Common myeloid progenitor, CD34-positive (primary cell): Measurements from ENCODE around the gene CDCA5.

Source experiments
- CTCF ChIA-PET: fragments of 350-600 bp; sonication (Branson Sonifier 250); formaldehyde crosslinking; loops from one replicate; lab custom pipeline; 2021; ENCODE audit warnings: antibody characterized with exemption; lab: Charles Lee
- POLR2A ChIA-PET: fragments of 350-600 bp; sonication (Branson Sonifier 250); formaldehyde crosslinking; loops from one replicate; lab custom pipeline; 2021; ENCODE audit warnings: antibody characterized with exemption; lab: Charles Lee
- DNase-seq, 3 donors: peaks; one replicate each; pipeline versions ENCODE4 v3.0.0 to v3.0.0-alpha.2; 2013
- H3K27ac ChIP-seq, 2 experiments: 1 replicate in 1 of 2; 2 replicates in 1 of 2; pipeline ENCODE4 v1.7.0; 2013; ENCODE audit warnings: inconsistent platforms in 2 of 2, low read length in 2 of 2, mild to moderate bottlenecking in 2 of 2, low read depth in 1 of 2, moderate library complexity in 1 of 2; ENCODE audit not compliant: severe bottlenecking in 2 of 2, insufficient read depth in 1 of 2, poor library complexity in 1 of 2
- H3K27me3 ChIP-seq, 5 experiments: replicated peaks in 2 of 5; 1 replicate in 3 of 5; 2 replicates in 2 of 5; pipeline versions ENCODE4 v1.6.1 to v1.7.0; 2013; ENCODE audit warnings: low read length in 4 of 5, mild to moderate bottlenecking in 2 of 5, moderate library complexity in 2 of 5, inconsistent platforms in 1 of 5; ENCODE audit not compliant: insufficient read depth in 5 of 5, control insufficient read depth in 4 of 5
- H3K36me3 ChIP-seq, 4 experiments: 1 replicate in 2 of 4; 2 replicates in 2 of 4; pipeline versions ENCODE4 v1.6.1 to v1.7.0; 2013; ENCODE audit warnings: low read length in 3 of 4, control low read depth in 1 of 4, mild to moderate bottlenecking in 1 of 4; ENCODE audit not compliant: control insufficient read depth in 4 of 4, insufficient read depth in 4 of 4
- H3K4me1 ChIP-seq, 4 experiments: 1 replicate in 3 of 4; 2 replicates in 1 of 4; pipeline versions ENCODE4 v1.6.1 to v1.7.1; 2013; ENCODE audit warnings: low read length in 3 of 4, mild to moderate bottlenecking in 3 of 4, control low read depth in 1 of 4, inconsistent platforms in 1 of 4, moderate library complexity in 1 of 4; ENCODE audit not compliant: control insufficient read depth in 4 of 4, insufficient read depth in 4 of 4; ENCODE audit errors: control extremely low read depth in 1 of 4
- H3K4me3 ChIP-seq, 7 experiments: 1 replicate in 4 of 7; 2 replicates in 3 of 7; pipeline versions ENCODE4 v1.5.1 to v1.7.0; 2013; ENCODE audit warnings: mild to moderate bottlenecking in 7 of 7, low read length in 6 of 7, moderate library complexity in 6 of 7, inconsistent platforms in 2 of 7, low read depth in 2 of 7, control low read depth in 1 of 7; ENCODE audit not compliant: insufficient read depth in 4 of 7, control insufficient read depth in 1 of 7; ENCODE audit errors: extremely low read depth in 1 of 7
- H3K9me3 ChIP-seq, 5 experiments: 1 replicate in 4 of 5; 2 replicates in 1 of 5; pipeline versions ENCODE4 v1.6.1 to v1.7.1; 2013; ENCODE audit warnings: low read length in 4 of 5, mild to moderate bottlenecking in 2 of 5, inconsistent platforms in 1 of 5, low read depth in 1 of 5, moderate library complexity in 1 of 5; ENCODE audit not compliant: control insufficient read depth in 4 of 5, insufficient read depth in 2 of 5; ENCODE audit errors: control extremely low read depth in 1 of 5
- WGBS: methylation state at CpG from one replicate; pipeline ENCODE4 v1.1.5; 2013; ENCODE audit not compliant: insufficient coverage; 5-methylcytosine and 5-hydroxymethylcytosine counted together

The CDCA5 gene

DNA sequence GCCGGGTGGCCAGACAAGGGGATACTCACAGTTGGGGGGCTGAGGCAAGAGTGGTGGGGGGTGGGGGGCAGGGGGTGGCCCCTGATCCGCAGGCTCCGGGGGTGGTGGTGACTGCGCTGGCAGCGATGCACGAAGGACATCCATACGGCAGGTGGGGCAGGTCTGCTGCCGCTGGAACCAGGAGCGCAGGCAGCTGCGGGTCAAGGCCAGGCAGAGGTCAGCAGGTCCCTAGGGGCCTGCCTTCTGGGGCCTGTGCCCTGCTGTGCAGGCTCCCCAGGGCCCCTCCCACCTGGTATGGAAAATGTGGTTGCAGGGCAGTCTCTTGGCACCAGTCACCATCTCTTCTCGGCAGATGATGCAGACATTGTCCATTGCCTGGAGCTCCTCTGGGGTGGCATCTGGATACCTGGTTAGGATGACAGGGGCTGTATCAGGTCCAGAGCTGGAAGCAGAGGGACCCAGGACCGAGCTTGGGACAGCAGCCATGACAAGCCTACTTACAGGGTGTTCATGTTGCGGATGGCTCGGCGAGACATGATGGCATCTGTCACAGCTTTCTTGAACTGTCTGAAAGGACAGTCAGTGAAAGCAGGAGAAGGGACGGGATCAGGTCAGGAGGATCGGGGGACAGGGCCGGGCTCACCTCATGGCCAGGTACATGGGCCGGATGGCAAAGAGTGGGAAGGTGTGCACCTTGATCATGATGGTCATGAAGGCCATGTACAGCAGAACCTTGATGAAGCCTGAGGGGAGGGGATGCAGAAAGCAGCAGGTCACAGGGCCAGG, 47.0 kb upstream of the CDCA5 start:
- DNase-seq = no peak

DNA sequence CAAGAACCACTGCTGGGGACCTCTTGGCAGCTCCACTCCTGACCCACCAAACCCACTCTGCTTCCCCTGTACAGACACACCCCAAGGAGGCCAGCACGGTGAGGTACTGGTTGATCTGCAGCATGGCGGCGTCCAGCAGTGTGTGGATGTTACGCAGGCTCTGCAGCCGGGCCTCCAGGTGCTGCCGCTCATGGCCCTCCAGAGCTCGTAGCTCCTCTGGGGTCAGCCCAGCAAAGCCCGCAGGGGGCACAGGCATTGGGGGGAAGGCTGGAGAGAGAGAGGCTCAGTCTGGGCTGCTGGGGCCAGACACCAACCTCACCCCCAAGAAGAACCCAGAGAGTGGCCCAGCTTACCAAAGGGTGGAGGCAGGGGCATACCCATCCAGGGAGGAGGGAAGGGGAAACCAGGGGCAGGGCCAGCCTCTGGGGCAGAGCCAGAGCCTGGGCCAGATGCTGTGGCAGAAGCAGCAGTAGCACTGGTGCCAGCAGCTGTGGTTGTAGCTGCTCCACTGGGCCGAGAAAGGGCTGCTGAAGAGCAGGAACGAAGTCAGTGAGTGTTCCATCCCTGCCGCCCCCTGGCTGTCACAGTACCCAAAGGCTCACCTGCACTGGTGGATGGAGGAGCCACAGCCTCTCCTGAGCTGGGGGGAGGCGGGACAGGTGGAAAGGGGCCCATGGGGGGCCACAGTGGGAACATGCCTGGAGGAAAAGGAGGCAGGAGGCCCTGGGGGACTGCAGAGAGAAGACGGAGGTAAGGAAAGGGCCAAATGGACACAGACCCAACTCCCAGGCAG, 46.0 kb upstream of the CDCA5 start:
- DNase-seq = no peak
- no peak overlapping the region for H3K4me3 ChIP-seq
- 98% methylated on average over 10 of the region's 13 CpGs for WGBS
- H3K36me3 ChIP-seq = peaks cover 11 to 79% (median 58%) of the 10 kb centered on the region in 4 experiments
- no peaks in the 10 kb centered on the region for H3K27me3 ChIP-seq
- no peaks in the 10 kb centered on the region for H3K9me3 ChIP-seq
- H3K4me1 ChIP-seq = peaks cover 8 to 24% (median 23%) of the 10 kb centered on the region in 4 experiments
- POLR2A ChIA-PET = interaction anchor here (0.6 kb wide), 1 partner anchor 775 kb away, joined by 5 read pairs; no protein-coding TSS in a partner anchor
- CTCF ChIA-PET = interaction anchor here (1.1 to 6.7 kb wide), 8 partner anchors 8 to 51 kb away, joined by 3 to 31 read pairs (median 8); partner anchors contain the start of genes CAPN1, FAU, MRPL49 and TM7SF2
- no peak overlapping the region for H3K27ac ChIP-seq

More for the DNA sequence above, 47.0 kb upstream of the CDCA5 start:
- Histone ChIP-seq H3K4me1 (peaks cover 8 to 33% (median 30%) of the 10 kb centered on the region in 4 experiments), H3K27ac (no peak overlapping the region), H3K4me3 (no peak overlapping the region), H3K36me3 (peaks cover 11 to 69% (median 51%) of the 10 kb centered on the region in 4 experiments), H3K27me3 (no peaks in the 10 kb centered on the region), H3K9me3 (no peaks in the 10 kb centered on the region)
- WGBS = 91% methylated on average over 18 of the region's 19 CpGs
- ChIA-PET CTCF (interaction anchor here (1.3 to 6.7 kb wide), 7 partner anchors 9 to 50 kb away, joined by 3 to 31 read pairs (median 4); partner anchors contain the start of genes CAPN1, FAU, MRPL49 and ZNHIT2), POLR2A (interaction anchor here (0.6 to 4.8 kb wide), 3 partner anchors 9 to 774 kb away, joined by 5 to 37 read pairs (median 5); partner anchors contain the start of genes FAU, MRPL49 and ZNHIT2)

GRCh38 chr11:65128182-65129145, 44.6 kb upstream of the CDCA5 start:
- Histone ChIP-seq H3K4me1 (peaks cover 5 to 18% (median 16%) of the 10 kb centered on the region in 4 experiments), H3K27ac (no peak overlapping the region), H3K36me3 (peaks cover 11 to 86% (median 64%) of the 10 kb centered on the region in 4 experiments), H3K27me3 (no peaks in the 10 kb centered on the region), H3K9me3 (no peaks in the 10 kb centered on the region), H3K4me3 (no peak overlapping the region)
- WGBS = 90% methylated on average over 8 of the region's 15 CpGs
- DNase-seq = no peak
- ChIA-PET CTCF (interaction anchor here (0.8 to 6.7 kb wide), 7 partner anchors 10 to 449 kb away, joined by 3 to 31 read pairs (median 4); partner anchors contain the start of genes ARL2, CAPN1, TM7SF2 and ZNHIT2), POLR2A (interaction anchor here (0.8 to 1.1 kb wide), 2 partner anchors 11 to 22 kb away, joined by 5 to 6 read pairs; partner anchors contain the start of gene ZNHIT2)

GRCh38 chr11:65127473-65128181, 43.8 kb upstream of the CDCA5 start:
- no peak overlapping the region for H3K4me3 ChIP-seq

GRCh38 chr11:65126624-65127274, 42.9 kb upstream of the CDCA5 start:
- WGBS = 90% methylated on average over 2 of the region's 6 CpGs
- no peaks in the 10 kb centered on the region for H3K9me3 ChIP-seq
- ChIA-PET POLR2A (no interaction called here), CTCF (interaction anchor here (1.0 to 6.7 kb wide), 4 partner anchors 10 to 54 kb away, joined by 3 to 31 read pairs (median 3); partner anchors contain the start of genes CAPN1 and ZNHIT2)
- H3K4me3 ChIP-seq = no peak overlapping the region
- DNase-seq = no peak
- H3K27ac ChIP-seq = peak overlapping the region in 1 of 2 experiments; percentile 43
- peaks cover 8 to 73% (median 58%) of the 10 kb centered on the region in 4 experiments for H3K36me3 ChIP-seq
- H3K4me1 ChIP-seq = peaks cover 2 to 11% (median 5%) of the 10 kb centered on the region in 4 experiments
- no peaks in the 10 kb centered on the region for H3K27me3 ChIP-seq

More at GRCh38 chr11:65127473-65128181, 43.8 kb upstream of the CDCA5 start:
- ChIA-PET POLR2A (interaction anchor here (1.1 kb wide), 1 partner anchor 10 kb away, joined by 5 read pairs; the partner anchor contains the start of gene ZNHIT2), CTCF (interaction anchor here (1.0 to 6.7 kb wide), 5 partner anchors 9 to 113 kb away, joined by 3 to 31 read pairs (median 4); partner anchors contain the start of genes ARL2, CAPN1 and ZNHIT2)
- no peak overlapping the region for H3K27ac ChIP-seq
- 100% methylated on average over 10 of the region's 12 CpGs for WGBS
- H3K4me1 ChIP-seq = peaks cover 2 to 17% (median 13%) of the 10 kb centered on the region in 4 experiments
- peaks cover 11 to 82% (median 62%) of the 10 kb centered on the region in 4 experiments for H3K36me3 ChIP-seq
- no peaks in the 10 kb centered on the region for H3K27me3 ChIP-seq
- no peaks in the 10 kb centered on the region for H3K9me3 ChIP-seq
- DNase-seq = no peak
